Measurements from ENCODE around the gene NTRK3. TPM values are rescaled to one million over a fixed set of nuclear protein-coding genes. Genes with fewer than 3 reads are reported as not detected.

Gene NTRK3
- total RNA-seq, 2 donors from 2014 or later = 0.66 to 5.2 TPM

DNA sequence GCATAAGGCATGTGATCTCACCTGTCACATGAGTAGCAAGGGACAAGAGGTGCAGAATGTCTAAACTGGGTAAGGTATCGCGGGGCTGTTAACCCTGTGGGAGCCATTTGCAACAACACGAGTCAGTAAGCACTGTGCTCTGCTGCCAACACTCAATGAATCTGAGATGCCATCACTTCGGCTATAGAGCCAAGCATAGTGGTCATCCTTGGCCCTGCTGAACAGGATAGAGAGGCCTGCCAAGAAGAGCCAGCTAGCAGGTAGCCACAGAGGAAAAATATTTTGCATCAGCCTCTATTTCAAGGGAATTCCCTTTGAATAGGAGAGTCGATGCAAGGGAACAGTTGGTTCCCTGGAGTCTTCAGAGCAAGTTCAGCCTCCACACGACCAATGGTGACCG is 137.8 kb downstream of the NTRK3 start:
- intact Hi-C loops (cut with DNase I) = no loop called here
- WGBS, 2 donors = 32 to 58% methylated on average over 3 to 7 of the region's 7 CpGs

DNA sequence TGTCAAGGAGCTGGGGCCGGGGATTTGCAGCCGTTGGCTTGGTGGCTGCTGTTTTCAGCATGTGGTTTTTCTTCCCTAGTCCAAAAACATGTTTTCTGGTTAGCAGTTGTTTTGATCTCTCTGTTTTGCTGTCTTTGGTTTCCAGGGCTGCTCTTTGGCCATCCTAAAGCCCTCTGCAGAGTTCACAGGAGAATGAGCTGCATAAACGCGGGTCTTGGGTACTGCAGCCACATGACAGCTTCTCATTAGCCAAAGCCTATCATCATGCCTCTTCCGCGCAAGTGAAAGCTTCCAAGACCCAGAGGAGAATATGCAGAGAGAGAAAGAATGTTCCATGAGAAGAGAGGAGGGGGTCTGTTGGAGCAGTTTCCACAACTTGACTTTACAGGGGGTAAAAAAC is 138.5 kb downstream of the NTRK3 start:
- Histone ChIP-seq H3K36me3 (replicated peaks in 1 of 2; ENCODE audit: insufficient read depth in 1 of 2, low read depth in 2 of 2) (no peaks in the 10 kb centered on the region), H3K27me3 (no peaks in the 10 kb centered on the region), H3K4me3 (no peak overlapping the region), H3K4me1 (peaks cover 4% of the 10 kb centered on the region), H3K27ac (no peak overlapping the region), H3K9me3 (no peaks in the 10 kb centered on the region)
- no peak for ATAC-seq
- TF ChIP-seq, protein P1, sequence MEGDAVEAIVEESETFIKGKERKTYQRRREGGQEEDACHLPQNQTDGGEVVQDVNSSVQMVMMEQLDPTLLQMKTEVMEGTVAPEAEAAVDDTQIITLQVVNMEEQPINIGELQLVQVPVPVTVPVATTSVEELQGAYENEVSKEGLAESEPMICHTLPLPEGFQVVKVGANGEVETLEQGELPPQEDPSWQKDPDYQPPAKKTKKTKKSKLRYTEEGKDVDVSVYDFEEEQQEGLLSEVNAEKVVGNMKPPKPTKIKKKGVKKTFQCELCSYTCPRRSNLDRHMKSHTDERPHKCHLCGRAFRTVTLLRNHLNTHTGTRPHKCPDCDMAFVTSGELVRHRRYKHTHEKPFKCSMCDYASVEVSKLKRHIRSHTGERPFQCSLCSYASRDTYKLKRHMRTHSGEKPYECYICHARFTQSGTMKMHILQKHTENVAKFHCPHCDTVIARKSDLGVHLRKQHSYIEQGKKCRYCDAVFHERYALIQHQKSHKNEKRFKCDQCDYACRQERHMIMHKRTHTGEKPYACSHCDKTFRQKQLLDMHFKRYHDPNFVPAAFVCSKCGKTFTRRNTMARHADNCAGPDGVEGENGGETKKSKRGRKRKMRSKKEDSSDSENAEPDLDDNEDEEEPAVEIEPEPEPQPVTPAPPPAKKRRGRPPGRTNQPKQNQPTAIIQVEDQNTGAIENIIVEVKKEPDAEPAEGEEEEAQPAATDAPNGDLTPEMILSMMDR (IDR thresholded peaks at IDR 0.05) = no peak
- TF ChIP-seq POLR2A (IDR thresholded peaks at IDR 0.05) = no peak
- intact Hi-C loops (cut with DNase I) = no loop called here
- DNase-seq = no peak
- WGBS, 2 donors = 48 to 56% methylated on average over 6 of the region's 6 CpGs

More for the DNA sequence above, 137.8 kb downstream of the NTRK3 start:
- TF ChIP-seq, protein P1 (IDR thresholded peaks at IDR 0.05) = no peak
- no peak for TF ChIP-seq POLR2A (IDR thresholded peaks at IDR 0.05)
- Histone ChIP-seq H3K9me3 (no peaks in the 10 kb centered on the region), H3K27ac (no peak overlapping the region), H3K4me1 (peaks cover 4% of the 10 kb centered on the region), H3K27me3 (no peaks in the 10 kb centered on the region), H3K36me3 (replicated peaks in 1 of 2; ENCODE audit: insufficient read depth in 1 of 2, low read depth in 2 of 2) (no peaks in the 10 kb centered on the region), H3K4me3 (no peak overlapping the region)
- ATAC-seq (no peak), DNase-seq (no peak)

DNA sequence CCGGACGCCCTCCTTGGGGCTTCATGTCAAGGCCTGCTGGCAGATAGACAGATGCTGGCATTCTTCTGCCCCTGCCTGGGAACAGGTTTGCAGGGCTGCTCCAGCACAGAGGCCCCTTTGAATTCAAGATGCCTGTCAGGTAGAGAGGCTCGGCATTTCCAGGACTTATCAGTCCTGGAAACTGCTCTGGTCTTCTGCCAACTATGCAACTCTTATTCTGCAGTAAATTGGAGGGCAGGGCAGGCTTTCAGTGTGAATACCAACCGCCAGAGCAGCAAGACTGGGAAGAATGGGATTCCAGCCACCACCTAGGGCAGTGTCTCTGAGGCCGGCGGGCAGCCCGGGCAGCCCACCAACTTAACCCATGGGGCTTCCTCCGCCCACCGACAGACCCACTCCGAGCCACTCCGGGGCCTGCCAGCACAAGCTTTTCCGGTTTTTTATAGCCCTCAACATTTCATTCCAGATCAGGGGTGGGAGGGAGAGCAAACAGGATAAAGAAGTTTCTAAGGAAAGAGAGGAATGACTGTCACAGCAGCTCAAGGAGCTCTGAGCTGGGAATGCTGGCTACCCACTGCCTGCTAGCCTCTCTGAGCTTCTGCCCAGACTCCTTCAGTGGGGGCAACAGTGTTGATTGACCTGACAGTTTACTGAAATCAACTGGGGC is 140.9 kb downstream of the NTRK3 start:
- peaks cover 4% of the 10 kb centered on the region for H3K4me1 ChIP-seq
- DNase-seq (peak; percentile 10 to 45 (median 27)), ATAC-seq (peak; percentile 52)
- H3K27me3 ChIP-seq = no peaks in the 10 kb centered on the region
- H3K4me3 ChIP-seq = no peak overlapping the region
- H3K27ac ChIP-seq = peak overlapping the region in 2 of 4 donors; percentile 23 to 49
- no peak for TF ChIP-seq POLR2A (IDR thresholded peaks at IDR 0.05)
- TF ChIP-seq, protein P1 (IDR thresholded peaks at IDR 0.05) = no peak
- no peaks in the 10 kb centered on the region for H3K36me3 ChIP-seq (replicated peaks in 1 of 2; ENCODE audit: insufficient read depth in 1 of 2, low read depth in 2 of 2)
- no peaks in the 10 kb centered on the region for H3K9me3 ChIP-seq
- intact Hi-C loops (cut with DNase I) = no loop called here
- WGBS, 2 donors = 44 to 52% methylated on average over 10 to 12 of the region's 12 CpGs

DNA sequence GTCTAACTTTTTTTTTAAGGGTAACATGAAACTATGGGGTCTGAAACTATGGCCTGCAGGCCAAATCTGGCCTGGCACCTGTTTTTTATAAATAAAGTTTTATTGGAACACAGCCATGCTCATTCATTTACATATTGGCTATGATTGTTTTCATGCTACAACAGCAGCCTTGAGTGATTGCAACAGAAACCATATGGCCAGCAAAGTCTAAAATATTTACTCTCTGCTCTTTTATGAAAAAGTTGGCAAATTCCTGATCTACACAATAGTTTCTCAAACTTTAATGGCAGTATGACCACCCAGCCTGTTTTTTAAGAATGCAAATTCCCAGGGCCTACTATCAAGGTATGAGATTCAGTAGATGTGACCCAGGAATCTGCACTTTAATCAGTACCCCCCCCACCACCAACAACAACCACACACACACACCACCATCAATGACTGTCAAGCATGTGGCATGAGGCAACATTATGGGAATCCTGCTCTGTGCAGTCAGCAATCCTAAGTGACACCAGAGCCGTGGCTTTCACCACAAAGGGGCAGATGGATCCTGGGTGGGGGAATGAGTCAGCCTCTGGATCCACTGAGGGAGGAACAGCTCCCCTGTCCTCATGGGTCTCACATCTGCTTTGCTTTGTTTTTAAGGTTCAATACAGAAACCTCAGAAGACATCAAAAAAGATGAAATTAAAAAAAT is 142.8 kb downstream of the NTRK3 start:
- Histone ChIP-seq H3K27me3 (no peaks in the 10 kb centered on the region), H3K36me3 (replicated peaks in 1 of 2; ENCODE audit: insufficient read depth in 1 of 2, low read depth in 2 of 2) (no peaks in the 10 kb centered on the region), H3K4me3 (no peak overlapping the region), H3K9me3 (no peaks in the 10 kb centered on the region), H3K27ac (no peak overlapping the region), H3K4me1 (peaks cover 4% of the 10 kb centered on the region)
- WGBS, 2 donors = 30 to 50% methylated on average over 1 of the region's 1 CpG
- intact Hi-C loops (cut with DNase I) = no loop called here
- TF ChIP-seq POLR2A (IDR thresholded peaks at IDR 0.05) = no peak
- TF ChIP-seq, protein P1 (IDR thresholded peaks at IDR 0.05) = no peak
- ATAC-seq = no peak
- no peak for DNase-seq
